Sigmoid colon (tissue), 4 donors: ENCODE measurements around the gene CNNM3.

Source experiments
- EP300 ChIP-seq, 4 donors: sonication (generic); formaldehyde crosslinking; IDR thresholded peaks; one replicate each; pipeline ENCODE4 v1.6.1; 2017; ENCODE audit warnings: antibody characterized with exemption in 4 of 4
- POLR2A ChIP-seq, 2 donors: fragments of 450-650 bp; IDR thresholded peaks; one replicate each; pipeline ENCODE4 v1.6.1; 2016; ENCODE audit warnings: antibody characterized with exemption in 2 of 2, mild to moderate bottlenecking in 2 of 2, moderate library complexity in 2 of 2
- POLR2AphosphoS5 ChIP-seq, 4 donors: sonication (generic); formaldehyde crosslinking; IDR thresholded peaks; one replicate each; pipeline ENCODE4 v1.6.1; 2017; ENCODE audit warnings: antibody characterized with exemption in 4 of 4
- TF ChIP-seq, protein P1 (sequence below), 4 experiments: fragments of 450-650 bp in 3 of 4; fragments of 200-600 bp in 1 of 4; IDR thresholded peaks; one replicate each; pipeline ENCODE4 v1.5.1; 2016 to 2019; ENCODE audit warnings: antibody characterized with exemption in 4 of 4, mild to moderate bottlenecking in 3 of 4, moderate library complexity in 2 of 4

- TF ChIP-seq, protein P1, sequence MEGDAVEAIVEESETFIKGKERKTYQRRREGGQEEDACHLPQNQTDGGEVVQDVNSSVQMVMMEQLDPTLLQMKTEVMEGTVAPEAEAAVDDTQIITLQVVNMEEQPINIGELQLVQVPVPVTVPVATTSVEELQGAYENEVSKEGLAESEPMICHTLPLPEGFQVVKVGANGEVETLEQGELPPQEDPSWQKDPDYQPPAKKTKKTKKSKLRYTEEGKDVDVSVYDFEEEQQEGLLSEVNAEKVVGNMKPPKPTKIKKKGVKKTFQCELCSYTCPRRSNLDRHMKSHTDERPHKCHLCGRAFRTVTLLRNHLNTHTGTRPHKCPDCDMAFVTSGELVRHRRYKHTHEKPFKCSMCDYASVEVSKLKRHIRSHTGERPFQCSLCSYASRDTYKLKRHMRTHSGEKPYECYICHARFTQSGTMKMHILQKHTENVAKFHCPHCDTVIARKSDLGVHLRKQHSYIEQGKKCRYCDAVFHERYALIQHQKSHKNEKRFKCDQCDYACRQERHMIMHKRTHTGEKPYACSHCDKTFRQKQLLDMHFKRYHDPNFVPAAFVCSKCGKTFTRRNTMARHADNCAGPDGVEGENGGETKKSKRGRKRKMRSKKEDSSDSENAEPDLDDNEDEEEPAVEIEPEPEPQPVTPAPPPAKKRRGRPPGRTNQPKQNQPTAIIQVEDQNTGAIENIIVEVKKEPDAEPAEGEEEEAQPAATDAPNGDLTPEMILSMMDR (IDR thresholded peaks at IDR 0.05), result no peak
- TF ChIP-seq POLR2AphosphoS5 (IDR thresholded peaks at IDR 0.05) (no peak), POLR2A (IDR thresholded peaks at IDR 0.05) (no peak), EP300 (IDR thresholded peaks at IDR 0.05) (no peak)
These were observed 5.3 kb upstream of the CNNM3 start for GRCh38 chr2:96810783-96811192.
